ENCODE data around the gene ZP3.
"Not testable (repeated sequence)": the region's sequence is repeated elsewhere in the genome, so short reads cannot be mapped to it uniquely, and the experiment has no call there.

The ZP3 gene

GRCh38 chr7:76439120-76439888, 14.6 kb downstream of the ZP3 start:
- in situ Hi-C loops (cut with HindIII; ENCODE audit: low sequenced_read_pairs) = not testable (repeated sequence)

- in situ Hi-C loops (cut with HindIII; ENCODE audit: low sequenced_read_pairs) = not testable (repeated sequence)
Observed at GRCh38 chr7:76440404-76440803, 15.7 kb downstream of the ZP3 start.

GRCh38 chr7:76441792-76442191, 17.0 kb downstream of the ZP3 start:
- in situ Hi-C loops (cut with HindIII; ENCODE audit: low sequenced_read_pairs) = not testable (repeated sequence)

- in situ Hi-C loops (cut with HindIII; ENCODE audit: low sequenced_read_pairs) = not testable (repeated sequence)
Observed at GRCh38 chr7:76442664-76443446, 18.1 kb downstream of the ZP3 start.

- in situ Hi-C loops (cut with HindIII; ENCODE audit: low sequenced_read_pairs) = not testable (repeated sequence)
Observed at GRCh38 chr7:76443846-76444245, 19.1 kb downstream of the ZP3 start.

GRCh38 chr7:76445577-76446008, 20.8 kb downstream of the ZP3 start:
- in situ Hi-C loops (cut with HindIII; ENCODE audit: low sequenced_read_pairs) = not testable (repeated sequence)

- in situ Hi-C loops (cut with HindIII; ENCODE audit: low sequenced_read_pairs) = not testable (repeated sequence)
Observed at GRCh38 chr7:76457017-76457416, 32.3 kb downstream of the ZP3 start.

GRCh38 chr7:76458504-76458903, 33.8 kb downstream of the ZP3 start:
- in situ Hi-C loops (cut with HindIII; ENCODE audit: low sequenced_read_pairs) = not testable (repeated sequence)

- in situ Hi-C loops (cut with HindIII; ENCODE audit: low sequenced_read_pairs) = not testable (repeated sequence)
Observed at GRCh38 chr7:76460767-76461166, 36.0 kb downstream of the ZP3 start.

- in situ Hi-C loops (cut with HindIII; ENCODE audit: low sequenced_read_pairs) = not testable (repeated sequence)
Observed at GRCh38 chr7:76461464-76462101, 36.8 kb downstream of the ZP3 start, which contains the start of gene DTX2. TSS of gene DTX2 (plus strand) at chr7:76461709. CDS start at chr7:76480510, 18,801 bp downstream.

- in situ Hi-C loops (cut with HindIII; ENCODE audit: low sequenced_read_pairs) = not testable (repeated sequence)
Observed at GRCh38 chr7:76462271-76462882, 37.6 kb downstream of the ZP3 start.

- in situ Hi-C loops (cut with HindIII; ENCODE audit: low sequenced_read_pairs) = not testable (repeated sequence)
Observed at GRCh38 chr7:76464959-76465358, 40.2 kb downstream of the ZP3 start.

GRCh38 chr7:76465950-76466349, 41.2 kb downstream of the ZP3 start:
- in situ Hi-C loops (cut with HindIII; ENCODE audit: low sequenced_read_pairs) = not testable (repeated sequence)

GRCh38 chr7:76467743-76468404, 43.1 kb downstream of the ZP3 start:
- in situ Hi-C loops (cut with HindIII; ENCODE audit: low sequenced_read_pairs) = not testable (repeated sequence)

- in situ Hi-C loops (cut with HindIII; ENCODE audit: low sequenced_read_pairs) = not testable (repeated sequence)
Observed at GRCh38 chr7:76471556-76472221, 46.9 kb downstream of the ZP3 start.

GRCh38 chr7:76473097-76473496, 48.3 kb downstream of the ZP3 start:
- in situ Hi-C loops (cut with HindIII; ENCODE audit: low sequenced_read_pairs) = not testable (repeated sequence)

GRCh38 chr7:76476280-76476679, 51.5 kb downstream of the ZP3 start:
- in situ Hi-C loops (cut with HindIII; ENCODE audit: low sequenced_read_pairs) = not testable (repeated sequence)

- in situ Hi-C loops (cut with HindIII; ENCODE audit: low sequenced_read_pairs) = not testable (repeated sequence)
Observed at GRCh38 chr7:76476742-76477474, 52.2 kb downstream of the ZP3 start.

GRCh38 chr7:76479628-76480027, 54.9 kb downstream of the ZP3 start:
- in situ Hi-C loops (cut with HindIII; ENCODE audit: low sequenced_read_pairs) = not testable (repeated sequence)

Measured in endothelial cell of hepatic sinusoid (primary cell).